Mesendoderm (in vitro differentiated cells): ENCODE results near the gene CDH15.

Experiments
- DNase-seq: peaks from one replicate; pipeline ENCODE4 v3.0.0; 2013
- H2AK5ac ChIP-seq: 2 replicates; pipeline ENCODE4 v1.6.1; 2013; ENCODE audit warnings: low read length, inconsistent platforms
- H2BK120ac ChIP-seq: 2 replicates; pipeline ENCODE4 v1.6.1; 2013; ENCODE audit warnings: low read depth, mild to moderate bottlenecking, low read length, moderate library complexity, mixed read lengths
- H2BK15ac ChIP-seq: replicated peaks from 2 replicates; pipeline ENCODE4 v1.6.1; 2013; ENCODE audit warnings: low read depth, mild to moderate bottlenecking, moderate library complexity
- H2BK5ac ChIP-seq: 2 replicates; pipeline ENCODE4 v1.6.1; 2013; ENCODE audit warnings: low read length, inconsistent platforms
- H3K18ac ChIP-seq: 2 replicates; pipeline ENCODE4 v1.6.1; 2013; ENCODE audit warnings: mild to moderate bottlenecking, low read length, mixed read lengths
- H3K23ac ChIP-seq: one replicate; pipeline ENCODE4 v1.6.1; 2013; ENCODE audit warnings: low read length
- H3K27ac ChIP-seq: 2 replicates; pipeline ENCODE4 v1.5.1; 2013; ENCODE audit warnings: low read depth, mild to moderate bottlenecking, inconsistent platforms, low read length, moderate library complexity
- H3K27me3 ChIP-seq: 2 replicates; pipeline ENCODE4 v1.6.1; 2013; ENCODE audit warnings: low read length, control low read depth, mild to moderate bottlenecking, inconsistent platforms; ENCODE audit not compliant: insufficient read depth, poor library complexity
- H3K36me3 ChIP-seq: 2 replicates; pipeline ENCODE4 v1.6.1; 2013; ENCODE audit warnings: low read length, inconsistent platforms; ENCODE audit not compliant: control insufficient read depth, insufficient read depth
- H3K4ac ChIP-seq: one replicate; pipeline ENCODE4 v1.6.1; 2013; ENCODE audit warnings: low read depth, mild to moderate bottlenecking, low read length, moderate library complexity
- H3K4me1 ChIP-seq: 2 replicates; pipeline ENCODE4 v1.6.1; 2013; ENCODE audit warnings: low read depth, low read length, inconsistent platforms; ENCODE audit not compliant: control insufficient read depth
- H3K4me2 ChIP-seq: 2 replicates; pipeline ENCODE4 v1.6.1; 2013; ENCODE audit warnings: low read length
- H3K4me3 ChIP-seq: 2 replicates; pipeline ENCODE4 v1.5.1; 2013; ENCODE audit warnings: mild to moderate bottlenecking, low read length
- H3K56ac ChIP-seq: one replicate; pipeline ENCODE4 v1.6.1; 2013; ENCODE audit warnings: low read length
- H3K79me1 ChIP-seq: 2 replicates; pipeline ENCODE4 v1.6.1; 2013; ENCODE audit warnings: low read length, inconsistent platforms
- H3K79me2 ChIP-seq: 2 replicates; pipeline ENCODE4 v1.6.1; 2013; ENCODE audit warnings: mild to moderate bottlenecking, low read length; ENCODE audit not compliant: control insufficient read depth, insufficient read depth
- H3K9ac ChIP-seq: 2 replicates; pipeline ENCODE4 v1.6.1; 2013; ENCODE audit warnings: low read length, inconsistent platforms
- H4K5ac ChIP-seq: one replicate; pipeline ENCODE4 v1.6.1; 2013; ENCODE audit warnings: low read length
- H4K8ac ChIP-seq: one replicate; pipeline ENCODE4 v1.6.1; 2013; ENCODE audit warnings: low read depth, mild to moderate bottlenecking, control low read depth, low read length, moderate library complexity
- WGBS: extraction: QIAGEN DNeasy Blood & Tissue Kit; methylation state at CpG from one replicate; pipeline ENCODE4 v1.1.7; 2013; ENCODE audit warnings: low lambda C conversion rate, missing lambda C conversion rate; ENCODE audit not compliant: insufficient coverage; ENCODE audit errors: extremely low coverage; 5-methylcytosine and 5-hydroxymethylcytosine counted together

Gene CDH15

GRCh38 chr16:89135166-89135565 is 36.4 kb upstream of the CDH15 start:
- Histone ChIP-seq H3K27me3 (no peaks in the 10 kb centered on the region), H3K36me3 (peaks cover 2% of the 10 kb centered on the region), H3K27ac (no peak overlapping the region), H3K4me1 (no peaks in the 10 kb centered on the region), H3K9ac (no peak overlapping the region), H3K56ac (no peak overlapping the region), H3K4ac (no peak overlapping the region), H3K79me1 (no peaks in the 10 kb centered on the region), H3K23ac (no peak overlapping the region), H3K4me2 (no peak overlapping the region), H2BK120ac (no peak overlapping the region), H2BK5ac (no peak overlapping the region), H4K5ac (no peak overlapping the region), H3K18ac (no peak overlapping the region), H3K4me3 (no peak overlapping the region), H4K8ac (no peak overlapping the region), H2AK5ac (no peak overlapping the region), H3K79me2 (no peaks in the 10 kb centered on the region), H2BK15ac (no peak overlapping the region)
- WGBS = no CpG with 5 or more reads among the region's 11 CpGs
- no peak for DNase-seq

GRCh38 chr16:89135971-89136765 is 35.4 kb upstream of the CDH15 start:
- no peak overlapping the region for H3K56ac ChIP-seq
- H3K79me1 ChIP-seq = no peaks in the 10 kb centered on the region
- no peak overlapping the region for H3K4me2 ChIP-seq
- H3K9ac ChIP-seq = no peak overlapping the region
- H3K27ac ChIP-seq = no peak overlapping the region
- no peak overlapping the region for H2BK15ac ChIP-seq
- H3K4me3 ChIP-seq = no peak overlapping the region
- H3K18ac ChIP-seq = no peak overlapping the region
- peaks cover 2% of the 10 kb centered on the region for H3K36me3 ChIP-seq
- no peak overlapping the region for H4K5ac ChIP-seq
- H3K27me3 ChIP-seq = no peaks in the 10 kb centered on the region
- DNase-seq = no peak
- H2AK5ac ChIP-seq = no peak overlapping the region
- no peak overlapping the region for H2BK120ac ChIP-seq
- no peak overlapping the region for H2BK5ac ChIP-seq
- no peaks in the 10 kb centered on the region for H3K79me2 ChIP-seq
- H3K4me1 ChIP-seq = no peaks in the 10 kb centered on the region
- no peak overlapping the region for H3K23ac ChIP-seq
- WGBS = no CpG with 5 or more reads among the region's 35 CpGs
- H4K8ac ChIP-seq = no peak overlapping the region
- H3K4ac ChIP-seq = no peak overlapping the region

GRCh38 chr16:89136931-89137330 is 34.6 kb upstream of the CDH15 start:
- Histone ChIP-seq H3K79me1 (no peaks in the 10 kb centered on the region), H3K27ac (no peak overlapping the region)

GRCh38 chr16:89137666-89138512 is 33.7 kb upstream of the CDH15 start:
- no peak overlapping the region for H3K4me2 ChIP-seq
- no peak overlapping the region for H3K27ac ChIP-seq
- no peak overlapping the region for H3K23ac ChIP-seq
- no peak overlapping the region for H2BK120ac ChIP-seq
- H3K9ac ChIP-seq = no peak overlapping the region
- no peaks in the 10 kb centered on the region for H3K27me3 ChIP-seq
- H2BK15ac ChIP-seq = no peak overlapping the region
- H3K79me2 ChIP-seq = no peaks in the 10 kb centered on the region
- no peak overlapping the region for H3K56ac ChIP-seq
- H3K18ac ChIP-seq = no peak overlapping the region
- no peak overlapping the region for H3K4me3 ChIP-seq
- H3K79me1 ChIP-seq = no peaks in the 10 kb centered on the region
- no peaks in the 10 kb centered on the region for H3K4me1 ChIP-seq
- no peak overlapping the region for H4K8ac ChIP-seq
- H2AK5ac ChIP-seq = no peak overlapping the region
- H3K36me3 ChIP-seq = peaks cover 2% of the 10 kb centered on the region
- no peak for DNase-seq
- H3K4ac ChIP-seq = no peak overlapping the region
- WGBS = no CpG with 5 or more reads among the region's 24 CpGs
- no peak overlapping the region for H4K5ac ChIP-seq
- no peak overlapping the region for H2BK5ac ChIP-seq

More at GRCh38 chr16:89136931-89137330, 34.6 kb upstream of the CDH15 start:
- H3K9ac ChIP-seq = no peak overlapping the region
- no peak overlapping the region for H3K18ac ChIP-seq
- no peak overlapping the region for H3K56ac ChIP-seq
- no peak overlapping the region for H4K5ac ChIP-seq
- no peak overlapping the region for H3K4me3 ChIP-seq
- H2BK15ac ChIP-seq = no peak overlapping the region
- no peak overlapping the region for H3K4ac ChIP-seq
- no peak overlapping the region for H2AK5ac ChIP-seq
- H3K27me3 ChIP-seq = no peaks in the 10 kb centered on the region
- no peaks in the 10 kb centered on the region for H3K79me2 ChIP-seq
- no CpG with 5 or more reads among the region's 17 CpGs for WGBS
- no peaks in the 10 kb centered on the region for H3K4me1 ChIP-seq
- H2BK5ac ChIP-seq = no peak overlapping the region
- H2BK120ac ChIP-seq = no peak overlapping the region
- H4K8ac ChIP-seq = no peak overlapping the region
- H3K36me3 ChIP-seq = peaks cover 2% of the 10 kb centered on the region
- H3K4me2 ChIP-seq = no peak overlapping the region
- DNase-seq = no peak
- H3K23ac ChIP-seq = no peak overlapping the region

- Histone ChIP-seq H2BK120ac (no peak overlapping the region), H3K56ac (no peak overlapping the region), H3K27me3 (no peaks in the 10 kb centered on the region), H3K4ac (no peak overlapping the region), H3K36me3 (peaks cover under 1% of the 10 kb centered on the region), H3K79me1 (no peaks in the 10 kb centered on the region), H2BK5ac (no peak overlapping the region), H3K4me2 (no peak overlapping the region), H3K4me1 (no peaks in the 10 kb centered on the region), H2BK15ac (no peak overlapping the region), H3K23ac (no peak overlapping the region), H3K9ac (no peak overlapping the region), H2AK5ac (no peak overlapping the region), H4K8ac (no peak overlapping the region), H4K5ac (no peak overlapping the region), H3K4me3 (no peak overlapping the region), H3K79me2 (no peaks in the 10 kb centered on the region), H3K27ac (no peak overlapping the region), H3K18ac (no peak overlapping the region)
- DNase-seq = no peak
- no CpG with 5 or more reads among the region's 7 CpGs for WGBS
Observed at GRCh38 chr16:89138513-89138795, 33.1 kb upstream of the CDH15 start.
